RCC 7860 (cell line): Measurements from ENCODE around the gene POLR1C.
"Not testable (repeated sequence)": the region's sequence is repeated elsewhere in the genome, so short reads cannot be mapped to it uniquely, and the experiment has no call there.

Experiments
- DNase-seq: peaks from one replicate; pipeline ENCODE4 v3.0.0-alpha.2; 2015; ENCODE audit warnings: low spot score
- FAIRE-seq: peaks from 2 replicates; lab custom pipeline; 2012; peaks lifted over from hg19 to GRCh38; lab: Jason Lieb, UNC

Gene POLR1C

DNA sequence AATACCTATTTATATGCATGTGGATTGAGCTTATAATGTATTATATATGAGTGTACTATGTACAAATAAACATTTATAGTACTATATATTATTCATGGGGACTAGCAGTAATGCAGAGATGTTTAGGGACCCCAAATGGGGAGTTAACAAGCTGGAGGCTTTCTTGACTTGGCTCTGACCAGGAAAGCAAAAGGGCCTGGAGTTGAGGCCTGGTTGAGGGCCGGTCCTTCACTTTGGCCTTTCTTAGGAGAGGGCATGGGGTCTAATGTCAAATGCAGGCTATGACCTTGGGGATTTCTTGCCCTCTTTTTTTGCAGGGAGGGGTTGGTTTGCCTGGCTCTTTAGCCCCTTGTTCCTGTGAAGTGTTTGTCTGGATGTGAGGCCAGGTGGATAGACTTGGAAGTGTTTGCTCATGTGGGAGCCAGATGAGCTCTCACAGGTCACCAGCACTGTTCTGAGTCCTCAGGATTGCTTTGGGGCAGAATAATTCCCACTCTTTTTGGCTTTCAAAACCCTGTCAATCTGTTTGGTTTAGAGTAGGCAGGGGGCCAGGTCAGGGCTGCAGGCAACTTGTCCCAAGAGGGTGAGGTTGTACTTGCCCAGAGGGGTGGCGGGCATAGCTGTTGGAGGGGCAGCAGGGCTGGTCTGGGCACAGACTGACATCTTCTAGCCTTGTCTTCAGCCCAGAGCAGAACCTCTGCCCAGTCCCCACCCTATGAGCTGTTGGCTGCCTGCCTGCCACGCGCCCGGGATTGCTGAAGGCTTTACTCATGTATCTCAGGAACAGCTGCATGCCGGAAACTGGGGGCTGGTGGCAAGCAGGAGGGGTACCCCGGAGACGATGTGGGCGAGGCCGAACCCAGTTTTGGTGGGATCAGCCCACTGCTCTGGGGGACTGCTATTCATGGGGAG, 24.9 kb upstream of the POLR1C start:
- no peak for FAIRE-seq
- DNase-seq: no peak

DNA sequence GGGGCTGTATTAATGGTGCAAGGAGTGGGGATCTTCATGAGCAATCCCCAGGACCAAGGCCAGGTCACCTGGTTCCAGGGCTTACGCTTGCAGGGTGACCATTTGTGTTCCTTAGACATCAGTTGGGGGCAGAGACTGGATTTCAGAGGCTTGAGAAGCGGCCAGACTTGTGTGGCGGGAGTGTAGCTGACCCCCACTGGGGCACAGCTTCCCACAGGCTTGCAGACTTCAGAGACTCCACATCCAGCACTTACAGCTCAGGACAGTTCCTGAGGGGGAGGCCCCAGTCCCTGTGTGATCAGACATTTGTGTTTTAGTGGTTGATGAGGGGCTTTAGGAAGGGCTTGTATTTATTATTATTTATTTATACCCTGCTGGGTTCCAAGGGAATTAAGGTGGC, 24.2 kb upstream of the POLR1C start:
- no peak for FAIRE-seq
- no peak for DNase-seq

DNA sequence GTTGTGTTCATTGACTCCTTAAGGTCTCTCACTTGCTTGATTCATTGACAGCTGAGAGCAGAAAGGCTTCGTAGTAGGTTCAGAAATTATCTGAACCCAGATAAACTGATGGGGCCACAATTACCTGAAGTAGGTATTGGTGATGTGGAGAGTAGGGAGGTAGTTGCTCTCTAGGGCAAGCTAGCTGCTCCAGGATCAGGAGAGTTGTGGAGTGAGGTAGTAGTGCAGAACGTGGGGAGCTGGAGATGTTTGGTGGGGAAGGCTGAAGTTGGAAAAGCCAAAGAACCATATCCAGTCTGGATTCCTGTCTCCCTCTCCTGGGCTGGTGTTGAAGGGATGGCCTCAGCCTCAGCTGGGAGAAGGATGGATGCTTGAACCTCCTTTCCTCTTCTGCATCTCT, 23.7 kb upstream of the POLR1C start:
- no peak for DNase-seq
- FAIRE-seq: no peak

DNA sequence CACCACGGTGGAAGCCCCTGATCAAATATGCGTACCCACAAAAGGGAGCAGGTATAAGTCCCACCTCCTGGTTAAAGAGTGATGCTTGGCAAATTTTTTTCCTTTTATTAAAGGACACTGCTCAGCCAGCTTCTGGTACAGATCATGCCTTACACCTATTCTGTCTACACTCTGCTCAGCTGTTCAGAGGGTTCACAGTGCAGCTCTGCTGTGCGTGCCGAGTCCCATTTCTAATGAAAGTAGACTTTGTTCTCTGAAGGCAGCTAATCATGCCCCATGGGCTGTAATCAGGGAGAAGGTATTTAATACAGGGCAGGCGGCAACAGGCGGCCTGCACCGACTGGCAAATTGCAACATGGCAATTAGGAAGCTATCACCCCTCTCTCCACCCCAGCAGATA, 23.1 kb upstream of the POLR1C start:
- FAIRE-seq (no peak), DNase-seq (no peak)

DNA sequence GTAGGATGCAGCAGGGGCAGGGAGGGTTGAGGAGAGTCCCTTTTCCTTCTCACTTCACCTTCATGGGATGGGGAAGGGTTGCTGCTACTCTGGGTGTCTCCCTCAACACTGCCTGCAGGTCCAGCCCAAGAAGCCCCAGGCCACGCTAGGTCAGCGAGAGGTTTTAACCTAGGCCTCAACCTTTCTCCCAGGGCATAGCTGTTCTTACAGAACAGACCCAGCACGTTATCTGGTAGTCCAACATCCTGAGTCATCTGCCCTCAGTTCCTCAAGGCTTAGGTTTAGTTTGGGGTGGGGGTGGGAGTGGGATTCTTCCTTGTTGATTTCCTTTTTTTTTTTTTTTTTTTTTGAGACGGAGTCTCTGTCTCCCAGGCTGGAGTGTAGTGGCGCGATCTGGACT, 22.6 kb upstream of the POLR1C start:
- no peak for DNase-seq
- no peak for FAIRE-seq

DNA sequence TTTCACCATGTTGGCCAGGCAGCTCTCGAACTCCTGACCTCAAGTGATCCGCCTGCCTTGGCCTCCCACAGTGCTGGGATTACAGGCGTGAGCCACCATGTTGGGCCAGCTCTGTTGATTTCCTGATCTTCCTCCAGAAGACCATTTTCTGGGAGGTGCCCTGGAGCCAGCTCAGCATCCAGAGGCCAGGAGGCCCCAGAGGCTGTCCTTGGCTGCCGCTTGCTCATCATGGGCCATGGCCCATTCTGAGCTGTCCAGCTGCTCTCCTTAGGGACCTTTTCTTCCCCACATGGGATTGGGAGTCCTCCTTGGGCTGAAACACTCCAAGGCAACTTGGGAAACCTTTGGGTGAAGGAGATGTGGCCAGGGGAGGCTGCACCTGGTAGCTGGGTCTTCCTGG, 22.1 kb upstream of the POLR1C start:
- FAIRE-seq (no peak), DNase-seq (no peak)

DNA sequence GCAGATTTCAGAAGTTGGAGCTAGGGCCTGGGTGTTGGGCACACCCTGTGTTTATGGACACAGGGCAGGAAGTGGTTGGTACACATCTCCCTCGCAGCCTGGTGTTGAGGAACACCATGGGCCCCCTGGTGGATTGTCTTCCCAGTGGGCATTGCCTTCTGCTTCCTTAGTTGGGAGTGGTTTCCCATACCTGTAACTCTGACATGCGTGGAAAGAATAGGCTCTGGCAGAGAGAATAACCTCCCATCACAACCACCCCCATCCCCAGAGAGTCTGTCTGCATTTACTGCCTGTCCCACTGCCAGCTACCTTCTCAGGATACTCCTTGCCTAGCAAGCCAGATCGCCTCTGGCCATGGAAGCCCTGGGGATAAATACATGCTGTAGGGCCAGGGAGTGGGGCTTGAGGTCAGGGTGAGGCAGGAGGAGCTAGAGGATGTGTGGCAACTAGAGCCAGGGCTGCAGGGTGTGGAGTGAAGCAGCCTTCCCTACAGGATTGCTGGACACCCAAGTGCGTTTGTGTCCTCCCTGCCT, 21.4 kb upstream of the POLR1C start:
- DNase-seq: no peak
- FAIRE-seq: no peak

DNA sequence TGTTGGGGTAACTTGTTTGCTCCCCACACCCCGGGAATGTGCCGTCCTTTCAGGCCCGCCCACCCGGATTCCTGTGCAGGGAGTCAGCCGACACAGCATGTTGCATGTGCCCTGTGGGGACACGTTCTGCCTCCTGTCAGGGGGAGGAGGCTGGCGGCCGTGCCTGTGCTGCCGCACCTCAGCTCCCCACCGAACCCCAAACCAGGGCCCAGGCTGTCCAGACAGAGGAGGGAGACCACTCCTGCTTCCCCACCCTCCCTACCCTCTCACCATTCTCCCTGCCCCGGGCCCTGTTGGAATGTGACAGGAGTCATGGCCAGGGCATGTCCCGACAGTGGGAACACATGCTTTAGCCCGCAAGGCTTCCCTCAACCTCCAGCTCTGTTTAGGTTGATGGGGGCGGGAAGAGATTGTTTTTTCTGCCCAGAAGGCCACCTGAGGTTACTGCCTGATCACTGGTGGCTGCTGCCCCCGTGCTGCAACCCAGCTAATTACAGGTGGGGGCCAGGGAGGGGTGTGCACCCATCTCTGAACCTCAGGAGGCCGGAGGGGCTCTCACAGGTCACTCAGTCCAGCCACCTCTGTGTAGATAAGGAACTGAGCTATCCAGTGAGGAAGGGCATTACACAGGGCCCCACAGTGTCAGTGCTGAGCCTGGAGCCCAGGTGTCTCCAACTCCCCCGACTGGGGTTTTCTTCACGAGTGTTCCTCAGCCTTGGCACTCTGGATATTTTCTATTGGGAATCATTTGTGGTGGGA, 20.3 kb upstream of the POLR1C start:
- FAIRE-seq (no peak), DNase-seq (no peak)

DNA sequence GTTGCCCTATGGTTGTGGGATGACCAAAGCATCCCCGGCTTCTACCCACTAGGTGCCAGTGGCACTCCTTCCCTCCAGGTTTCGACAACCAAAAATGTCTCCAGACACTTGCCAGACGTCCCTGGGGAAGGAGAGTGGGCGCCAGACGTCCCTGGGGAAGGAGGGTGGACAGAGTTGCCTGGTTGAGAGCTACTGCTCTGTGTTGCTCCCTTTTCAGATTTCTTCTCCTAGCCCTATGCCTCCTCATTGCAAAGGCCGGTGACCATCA, 19.8 kb upstream of the POLR1C start:
- FAIRE-seq: no peak
- no peak for DNase-seq

DNA sequence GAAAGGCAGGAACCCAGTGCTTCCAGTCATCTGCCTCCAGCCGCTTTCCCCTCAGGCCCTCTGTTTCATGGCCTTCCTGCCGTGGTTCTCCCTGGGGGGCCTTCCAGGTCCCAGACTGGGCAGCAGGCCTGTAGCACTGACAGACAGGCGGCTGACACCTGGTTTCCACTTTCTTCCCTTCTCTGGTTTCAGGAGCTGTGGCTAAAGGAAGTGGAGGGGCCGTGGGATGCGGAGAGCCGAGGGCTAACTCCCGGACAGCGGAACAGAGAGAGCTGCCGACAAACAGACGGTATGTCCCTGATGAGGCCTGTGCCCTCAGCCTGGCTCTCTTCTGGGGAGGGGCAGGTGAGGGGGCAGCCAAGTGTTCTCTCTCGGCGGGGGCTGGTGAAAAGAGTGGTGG, 19.2 kb upstream of the POLR1C start:
- FAIRE-seq: no peak
- no peak for DNase-seq

DNA sequence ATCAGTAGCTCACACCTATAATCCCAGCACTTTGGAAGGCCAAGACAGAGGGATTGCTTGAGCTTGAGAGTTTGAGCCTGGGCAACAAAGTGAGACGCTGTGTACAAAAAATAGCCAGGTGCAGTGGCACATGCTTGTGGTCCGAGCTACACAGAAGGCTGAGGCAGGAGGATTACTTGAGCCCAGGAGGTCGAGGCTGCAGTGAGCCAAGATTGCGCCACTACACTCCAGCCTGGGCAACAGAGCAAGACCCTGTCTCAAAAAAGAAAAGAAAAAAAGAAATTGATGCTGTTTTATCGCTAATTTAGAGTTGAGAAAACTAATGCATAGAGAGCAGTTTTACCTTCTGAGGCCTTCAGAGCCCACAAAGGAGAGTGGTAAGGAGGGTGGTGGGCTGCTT, 18.6 kb upstream of the POLR1C start:
- DNase-seq, FAIRE-seq: not testable (repeated sequence)

DNA sequence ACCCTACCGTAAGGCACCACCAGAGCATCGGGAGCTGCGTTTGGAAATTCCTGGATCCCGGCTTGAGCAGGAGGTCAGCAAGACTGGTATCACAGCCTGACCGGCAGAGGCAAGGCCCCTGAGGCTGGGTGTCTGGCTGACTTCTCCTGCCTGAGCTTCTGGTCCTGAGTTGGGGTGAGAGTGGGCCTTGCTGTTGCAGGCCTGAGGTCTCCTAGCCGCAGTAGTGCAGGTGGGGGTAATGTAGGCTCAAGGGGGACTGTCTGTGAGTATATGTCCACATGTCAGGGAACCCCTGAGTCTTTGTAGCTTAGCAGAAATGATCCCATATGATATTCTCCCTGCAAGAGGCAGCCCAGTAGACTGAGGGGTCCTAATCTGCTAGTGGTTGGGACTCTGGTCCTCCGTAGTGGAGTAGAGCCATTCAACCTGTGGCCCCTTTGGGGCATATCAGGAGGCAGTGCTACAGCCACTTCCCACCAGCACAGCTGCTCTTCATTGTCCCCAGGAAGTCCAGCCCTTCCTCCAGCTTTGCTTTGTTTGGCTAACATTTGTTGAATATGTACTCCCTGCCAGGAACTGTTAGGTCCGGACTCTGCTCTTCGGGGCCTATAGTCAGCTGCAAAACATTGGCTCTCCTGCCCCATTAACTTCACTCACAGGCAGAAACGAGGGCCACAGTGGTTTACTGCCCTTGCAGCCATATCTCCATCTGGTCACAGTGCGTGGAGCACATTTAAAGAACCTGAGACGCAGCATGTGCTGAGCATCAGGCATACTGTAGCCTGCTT, 17.7 kb upstream of the POLR1C start:
- no peak for FAIRE-seq
- no peak for DNase-seq

DNA sequence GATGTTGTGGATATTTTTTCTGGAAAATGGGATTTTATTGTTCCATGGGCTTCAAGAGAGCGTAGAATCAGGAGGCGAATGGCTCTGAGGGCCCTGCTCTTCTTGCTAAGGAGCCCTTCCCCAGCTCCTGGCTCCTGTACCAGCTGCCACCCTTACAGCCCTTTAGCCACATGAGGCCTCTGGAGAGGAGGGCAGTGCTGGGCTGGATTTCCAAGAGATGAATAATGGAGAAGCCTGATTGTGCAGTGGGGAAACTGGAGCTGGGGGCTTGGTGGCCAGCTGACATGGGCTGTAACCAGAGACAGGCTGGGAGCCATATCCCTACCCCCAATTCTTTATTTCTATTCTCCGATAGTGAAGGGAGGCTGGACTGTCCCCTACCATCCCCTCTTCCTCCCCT, 16.0 kb upstream of the POLR1C start:
- FAIRE-seq (no peak), DNase-seq (no peak)

DNA sequence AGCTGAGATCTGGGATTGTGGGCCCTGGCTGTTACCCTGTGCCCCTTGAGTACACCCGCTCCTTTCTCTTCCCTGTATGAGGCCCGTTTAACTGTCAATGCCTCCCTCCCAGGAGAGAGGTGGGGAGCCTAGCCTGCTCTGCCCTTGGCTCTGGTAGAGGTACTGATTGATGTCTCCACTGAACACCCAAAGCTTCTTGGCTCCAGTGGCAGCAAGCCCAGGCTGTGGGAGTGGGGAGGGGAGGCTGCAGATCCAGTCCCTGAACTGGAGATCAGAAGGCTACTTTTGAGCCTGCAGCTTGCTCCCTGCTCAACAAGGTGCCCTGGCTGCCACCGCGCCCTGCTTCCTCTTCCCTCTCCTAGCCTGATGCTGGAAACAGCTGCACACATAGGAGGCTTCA, 14.2 kb upstream of the POLR1C start:
- no peak for DNase-seq
- FAIRE-seq: no peak

DNA sequence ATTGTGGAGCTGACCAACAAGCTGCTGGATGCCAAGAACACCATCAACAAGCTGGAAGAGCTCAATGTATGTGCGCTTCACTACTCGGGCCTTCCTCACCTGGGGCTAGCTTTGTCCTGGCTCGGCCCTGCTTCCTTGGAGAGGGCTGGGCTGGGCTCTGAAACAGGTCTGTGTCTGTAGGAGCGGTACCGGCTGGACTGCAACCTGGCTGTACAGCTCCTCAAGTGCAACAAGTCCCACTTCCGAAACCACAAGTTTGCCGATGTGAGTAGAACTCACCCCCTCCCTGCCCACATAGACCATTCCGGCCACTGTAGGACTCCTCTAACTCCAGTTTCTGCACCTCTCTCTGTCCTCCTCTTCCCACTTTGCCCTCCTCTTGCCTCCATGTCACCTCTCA, 13.4 kb upstream of the POLR1C start:
- no peak for FAIRE-seq
- DNase-seq: no peak

DNA sequence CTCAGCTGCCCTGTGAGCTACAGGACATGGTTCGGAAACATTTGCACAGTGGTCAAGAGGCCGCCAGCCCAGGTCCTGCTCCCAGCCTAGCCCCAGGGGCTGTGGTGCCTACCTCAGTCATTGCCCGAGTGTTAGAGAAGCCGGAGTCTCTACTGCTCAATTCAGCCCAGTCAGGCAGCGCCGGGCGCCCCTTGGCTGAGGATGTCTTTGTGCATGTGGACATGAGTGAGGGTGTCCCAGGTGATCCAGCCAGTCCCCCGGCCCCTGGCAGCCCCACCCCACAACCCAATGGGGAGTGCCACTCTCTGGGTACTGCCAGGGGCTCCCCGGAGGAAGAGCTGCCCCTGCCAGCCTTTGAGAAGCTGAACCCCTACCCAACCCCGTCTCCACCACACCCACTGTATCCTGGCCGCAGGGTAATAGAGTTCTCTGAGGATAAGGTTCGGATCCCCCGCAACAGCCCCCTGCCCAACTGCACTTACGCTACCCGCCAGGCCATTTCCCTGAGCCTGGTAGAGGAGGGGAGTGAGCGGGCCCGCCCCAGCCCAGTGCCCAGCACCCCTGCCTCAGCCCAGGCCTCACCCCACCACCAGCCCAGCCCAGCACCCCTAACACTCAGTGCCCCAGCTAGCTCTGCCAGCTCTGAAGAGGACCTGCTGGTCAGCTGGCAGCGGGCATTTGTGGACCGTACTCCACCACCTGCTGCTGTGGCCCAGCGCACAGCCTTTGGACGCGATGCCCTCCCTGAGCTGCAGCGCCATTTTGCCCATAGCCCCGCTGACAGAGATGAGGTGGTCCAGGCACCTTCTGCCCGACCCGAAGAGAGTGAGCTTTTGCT, 11.9 kb upstream of the POLR1C start:
- FAIRE-seq: no peak
- no peak for DNase-seq

DNA sequence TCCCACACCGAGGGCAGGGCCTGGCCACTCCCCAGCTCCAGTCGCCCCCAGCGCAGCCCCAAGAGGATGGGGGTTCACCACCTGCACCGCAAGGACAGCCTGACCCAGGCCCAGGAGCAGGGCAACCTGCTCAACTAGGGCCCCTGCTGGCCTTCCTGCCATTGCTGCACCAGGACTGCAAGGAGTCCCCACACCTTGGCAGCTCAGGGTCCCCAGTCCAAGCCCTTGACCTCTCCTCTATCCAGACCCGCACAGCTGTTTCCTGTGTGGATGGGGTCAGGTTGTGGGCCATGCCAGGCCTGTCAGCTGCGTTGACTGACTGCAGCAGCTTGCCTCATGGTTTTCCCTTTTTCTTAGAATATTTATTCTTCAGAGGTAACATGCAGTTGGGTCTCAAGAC, 11.2 kb upstream of the POLR1C start:
- DNase-seq: no peak
- FAIRE-seq: no peak

DNA sequence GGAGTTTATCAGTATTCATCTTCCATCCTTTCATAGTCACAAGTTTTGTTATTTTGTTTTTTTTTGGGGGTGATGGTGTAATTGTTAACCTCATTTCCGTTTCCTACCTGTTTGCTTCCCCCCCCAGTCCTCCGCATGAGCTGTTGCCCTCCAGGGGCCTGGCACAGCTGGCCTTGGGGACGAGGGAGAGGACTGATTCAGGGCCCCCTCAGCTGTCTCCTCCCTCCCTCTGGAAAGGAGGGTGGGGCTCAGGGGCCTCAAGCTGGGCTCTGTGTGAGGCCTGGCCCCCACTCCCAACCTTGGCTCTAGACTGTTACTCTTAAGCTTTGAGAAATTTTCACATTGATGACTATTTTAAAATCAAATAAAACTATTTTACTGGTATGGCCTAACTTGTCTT, 10.7 kb upstream of the POLR1C start:
- FAIRE-seq (no peak), DNase-seq (no peak)

DNA sequence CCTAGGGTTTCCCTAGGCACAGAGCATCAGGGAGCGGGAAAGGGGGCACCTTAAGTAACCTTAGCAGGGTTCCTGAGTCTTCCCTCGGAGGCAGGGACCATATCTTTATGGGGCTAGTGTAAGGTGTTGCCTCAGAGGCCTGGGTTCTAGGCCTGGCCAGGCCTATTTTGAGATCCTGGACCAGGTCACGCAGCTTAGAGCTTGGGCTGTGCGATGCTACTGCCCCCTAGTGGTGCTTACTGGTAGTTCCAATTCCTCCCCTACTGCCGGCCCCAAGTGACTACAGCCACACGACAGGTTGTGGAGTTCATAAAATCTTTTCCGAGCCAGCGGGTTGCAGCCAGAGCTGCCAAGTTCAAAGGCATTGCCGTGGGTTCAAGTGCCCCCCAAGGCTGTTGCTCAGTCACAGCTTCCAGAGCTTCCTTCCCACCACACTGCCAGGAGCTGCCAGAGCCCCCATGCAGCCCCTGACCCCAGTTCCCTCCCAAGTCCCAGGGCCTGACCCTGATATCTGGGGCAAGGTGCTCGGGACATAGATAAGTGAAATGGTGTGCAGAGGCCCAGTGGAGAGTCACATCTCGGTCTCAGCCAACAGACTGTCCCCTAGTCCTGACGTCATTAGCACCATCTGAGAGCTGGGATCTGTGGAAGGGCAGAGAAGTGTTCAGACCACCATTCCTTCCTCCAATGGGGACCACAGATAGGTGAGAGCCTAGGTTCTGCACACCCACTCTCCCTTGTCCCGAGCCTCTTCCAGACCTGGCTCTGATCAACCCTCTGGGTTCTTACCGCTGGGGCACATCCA, 10.0 kb upstream of the POLR1C start:
- peak; percentile 46 for DNase-seq
- no peak for FAIRE-seq
